Measurements from ENCODE around the gene PEX19.
"Not testable (repeated sequence)": the region's sequence is repeated elsewhere in the genome, so short reads cannot be mapped to it uniquely, and the experiment has no call there.

Gene PEX19, protein sequence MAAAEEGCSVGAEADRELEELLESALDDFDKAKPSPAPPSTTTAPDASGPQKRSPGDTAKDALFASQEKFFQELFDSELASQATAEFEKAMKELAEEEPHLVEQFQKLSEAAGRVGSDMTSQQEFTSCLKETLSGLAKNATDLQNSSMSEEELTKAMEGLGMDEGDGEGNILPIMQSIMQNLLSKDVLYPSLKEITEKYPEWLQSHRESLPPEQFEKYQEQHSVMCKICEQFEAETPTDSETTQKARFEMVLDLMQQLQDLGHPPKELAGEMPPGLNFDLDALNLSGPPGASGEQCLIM

DNA sequence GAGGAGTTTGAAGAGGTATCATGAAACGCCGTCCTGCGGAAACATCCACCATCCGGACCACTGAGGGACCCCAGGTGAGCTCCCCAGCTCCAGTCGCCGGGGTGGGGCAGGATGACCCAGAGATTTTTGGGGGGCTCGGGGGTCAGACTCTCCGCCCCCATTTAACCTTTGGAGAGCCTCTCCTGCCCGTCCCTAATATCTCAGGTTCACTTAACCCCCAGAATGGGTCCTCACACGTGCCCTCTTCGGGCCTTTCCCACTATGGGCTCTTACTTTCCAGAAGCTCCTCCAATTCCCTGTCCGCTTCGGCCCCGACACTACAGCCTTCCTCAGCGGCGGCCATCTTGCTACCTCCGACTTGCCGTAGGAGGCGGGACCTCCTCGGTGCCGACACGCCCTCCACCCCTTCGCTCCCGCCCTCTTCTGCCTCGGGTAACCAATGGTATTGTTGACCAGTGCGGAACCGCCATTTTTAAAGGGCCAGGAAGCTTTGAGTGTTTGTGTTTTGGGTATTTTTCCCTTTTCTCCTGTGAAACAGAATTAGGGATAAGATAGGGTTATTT lies at the start of gene PEX19:
TSS of gene PEX19 (minus strand) at position 352 of the 563 bp plus-strand sequence. CDS start at position 343, 9 bp downstream.
- peak; percentile 91 for DNase-seq

DNA sequence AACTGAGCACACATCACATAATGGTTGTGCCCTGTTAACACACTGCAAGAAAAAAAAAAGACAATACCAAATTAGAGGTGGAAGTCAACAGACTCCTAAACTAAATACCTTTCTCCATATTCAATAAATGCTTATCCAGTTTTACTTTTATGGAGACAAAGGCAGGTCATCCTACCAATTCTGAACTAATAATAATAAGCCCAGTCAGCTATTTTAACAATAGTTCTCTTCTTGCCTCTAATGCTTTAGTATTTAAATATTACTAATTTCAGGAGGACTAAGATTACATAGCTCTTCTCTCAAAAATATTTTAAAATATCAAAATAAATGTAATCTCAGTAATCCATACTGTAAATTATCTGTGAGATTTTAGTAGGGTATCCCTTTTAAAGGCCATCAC lies 47.6 kb upstream of the PEX19 start:
- DNase-seq: no peak

DNA sequence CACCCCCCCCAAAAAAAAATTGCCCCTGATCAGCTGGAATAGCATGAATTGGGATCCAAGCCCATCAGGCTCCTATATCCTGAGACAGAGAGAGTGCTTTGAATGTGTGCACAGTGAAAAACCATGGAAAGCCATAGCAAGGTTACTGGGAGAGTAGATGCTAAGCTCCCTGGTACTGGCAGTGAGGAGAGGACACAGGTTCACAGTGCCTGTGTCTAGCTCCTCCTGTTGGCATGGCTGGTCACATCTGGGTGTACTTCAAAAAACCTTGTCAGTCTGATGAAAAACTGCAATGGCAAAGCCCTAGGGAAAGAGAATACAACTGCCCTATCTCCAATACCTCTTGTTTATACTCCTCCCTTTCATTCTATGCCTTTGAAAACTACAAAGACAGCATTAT lies 45.2 kb upstream of the PEX19 start:
- no peak for DNase-seq

DNA sequence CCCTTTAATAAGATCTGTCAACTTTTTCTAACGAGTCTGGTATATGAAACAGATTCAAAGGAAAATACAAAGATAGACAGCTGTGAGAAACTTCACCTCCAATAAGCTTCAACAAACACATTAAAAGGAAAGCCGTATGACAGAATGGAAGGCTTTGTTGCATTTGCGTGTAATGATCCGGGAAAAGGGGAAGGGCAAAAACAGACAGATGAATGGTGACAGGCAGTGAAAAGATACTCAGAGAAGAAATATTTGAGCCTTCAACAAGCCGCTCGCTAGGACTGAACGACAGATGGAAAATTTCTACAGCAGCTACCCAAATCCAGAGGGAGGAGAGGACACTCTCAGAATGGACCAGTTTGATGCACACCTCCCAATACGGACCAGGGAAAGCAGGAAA lies 43.3 kb upstream of the PEX19 start:
- DNase-seq: no peak

DNA sequence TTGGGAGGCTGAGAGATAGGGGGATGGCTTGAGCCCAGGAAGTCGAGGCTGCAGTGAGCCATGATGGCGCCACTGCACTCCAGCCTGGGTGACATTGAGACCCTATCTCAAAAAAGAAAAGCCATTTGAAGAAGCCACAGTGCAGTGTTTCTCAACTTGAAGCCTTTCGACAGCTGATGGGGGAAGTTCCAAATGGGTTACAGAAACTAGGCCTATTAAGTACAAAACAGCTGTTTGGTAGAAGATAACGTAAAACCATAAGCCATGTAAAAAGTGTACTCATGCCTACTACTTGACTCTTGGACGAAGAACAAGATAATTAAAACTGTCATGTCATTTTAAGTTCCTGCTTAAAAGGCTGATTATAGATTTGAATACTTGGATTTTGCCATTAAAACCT lies 41.5 kb upstream of the PEX19 start:
- DNase-seq: no peak

DNA sequence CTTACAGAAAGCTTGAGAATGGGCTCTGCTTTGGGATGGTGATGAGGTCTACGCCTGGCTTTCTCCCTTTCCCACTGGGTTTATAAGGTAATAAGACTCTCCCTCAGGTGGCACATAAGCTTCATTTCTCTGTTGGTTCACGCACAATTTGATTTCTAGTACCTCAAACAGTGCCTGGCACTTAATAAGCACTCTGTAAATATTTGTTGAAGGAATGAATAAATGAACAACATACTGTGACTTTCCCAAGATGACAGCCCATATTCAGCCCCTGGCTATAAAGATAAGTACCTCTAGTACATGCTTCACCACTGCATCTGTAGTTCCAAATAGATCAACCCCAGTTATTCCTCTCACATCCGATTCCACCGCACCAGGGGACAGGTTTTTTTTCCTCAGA lies 40.3 kb upstream of the PEX19 start:
- DNase-seq: no peak

DNA sequence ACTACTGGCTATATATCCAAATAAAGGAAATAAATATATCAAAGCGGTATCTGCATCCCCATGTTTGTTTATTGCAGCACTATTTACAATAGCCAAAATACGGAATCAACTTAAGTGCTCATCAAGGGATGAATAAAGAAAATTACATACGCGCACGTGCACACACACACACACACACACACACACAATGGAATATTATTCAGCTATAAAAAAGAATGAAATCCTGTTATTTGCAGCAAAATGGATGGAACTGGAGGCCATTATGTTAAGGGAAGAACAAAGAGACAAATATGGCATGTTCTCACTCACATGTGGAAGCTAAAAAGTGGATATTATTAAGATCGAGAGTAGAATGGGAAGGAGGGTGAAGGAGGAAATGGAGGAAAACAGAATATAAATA lies 37.9 kb upstream of the PEX19 start:
- DNase-seq: no peak

DNA sequence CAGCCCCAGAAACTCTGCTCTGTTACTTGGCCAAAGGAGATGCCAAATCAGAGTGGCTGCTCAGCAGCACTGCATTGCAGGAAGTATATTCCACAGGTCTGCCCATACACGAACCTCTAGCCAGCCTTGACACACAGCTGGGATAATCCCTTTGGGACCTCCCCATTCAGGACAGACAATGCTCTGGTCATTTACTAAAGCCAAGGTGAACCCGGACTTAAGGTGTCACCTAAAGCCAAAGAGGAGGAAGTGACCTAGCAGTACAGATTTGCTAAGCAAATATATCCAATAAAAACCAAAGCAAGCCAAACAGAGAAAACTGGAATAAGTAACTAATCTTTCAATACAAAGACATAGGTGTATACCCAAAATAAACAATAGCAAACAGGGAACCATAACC lies 30.4 kb upstream of the PEX19 start:
- no peak for DNase-seq

DNA sequence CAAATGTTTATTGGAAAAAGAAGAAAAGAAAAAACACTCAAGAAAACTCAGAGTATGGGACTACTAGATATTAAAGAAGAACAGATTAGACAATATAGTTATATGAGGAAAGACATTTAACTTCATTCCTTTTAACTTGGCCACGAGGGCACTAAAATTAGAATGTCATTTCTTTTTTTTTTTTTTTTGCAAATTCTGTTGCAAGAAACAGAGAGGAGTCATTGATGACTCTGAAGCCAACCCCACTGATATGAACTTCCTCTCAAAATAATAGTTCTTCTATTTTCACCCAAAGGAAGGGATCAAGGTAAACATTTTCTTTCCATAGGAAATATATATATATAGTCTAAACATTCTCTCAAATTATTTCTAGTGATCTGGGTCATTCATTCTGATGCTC lies 24.6 kb upstream of the PEX19 start:
- DNase-seq: no peak

DNA sequence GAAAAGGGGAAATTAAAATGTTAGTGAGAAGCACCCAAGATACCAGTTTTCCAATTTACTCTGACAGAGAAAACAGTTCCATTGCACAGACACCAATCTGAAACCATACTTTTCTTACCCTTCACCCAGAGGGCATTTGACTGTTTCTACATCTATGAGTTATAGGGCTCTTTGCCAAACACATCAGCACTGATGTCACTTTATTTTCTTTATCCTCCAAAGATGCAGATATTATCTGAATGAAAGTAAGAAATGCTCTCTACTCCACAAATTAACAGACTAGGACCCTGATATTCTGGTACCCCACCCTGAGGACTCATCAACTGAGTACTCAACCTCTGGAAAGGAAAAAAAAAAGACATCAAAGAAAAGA lies 24.2 kb upstream of the PEX19 start:
- DNase-seq: no peak

DNA sequence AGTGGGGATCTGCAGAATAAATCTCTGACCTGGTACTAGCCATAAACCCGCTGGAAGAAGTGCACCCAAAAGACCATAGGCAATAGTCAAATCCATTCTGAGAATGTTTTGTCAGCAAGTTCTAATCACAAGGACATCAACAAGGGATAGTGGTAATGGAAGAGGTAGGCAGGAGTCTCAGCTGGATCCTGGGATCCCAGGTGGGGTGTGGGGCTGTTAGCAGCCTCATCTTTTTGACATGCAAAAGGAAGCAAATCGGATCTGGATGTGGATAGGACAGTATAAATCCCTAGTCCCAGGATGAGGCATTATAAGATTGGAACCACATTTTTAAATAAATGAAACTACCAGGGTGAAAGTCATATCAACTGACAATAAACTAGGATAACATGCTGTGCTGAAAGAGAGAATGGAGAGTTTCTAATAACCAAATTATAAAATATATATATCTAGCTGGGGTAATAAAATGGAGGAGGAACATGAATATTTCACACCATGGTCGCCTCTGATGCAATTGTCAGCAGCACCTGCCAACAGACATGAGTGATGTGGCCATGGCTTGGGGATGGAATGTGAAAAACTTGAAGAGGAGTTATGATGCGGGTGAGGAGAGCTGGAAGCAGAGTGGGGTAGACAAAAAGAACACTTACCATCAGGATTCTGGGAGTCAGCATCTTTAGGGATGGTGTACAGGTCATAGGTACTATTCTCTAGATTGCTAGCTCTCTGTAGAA lies 23.7 kb upstream of the PEX19 start:
- no peak for DNase-seq

DNA sequence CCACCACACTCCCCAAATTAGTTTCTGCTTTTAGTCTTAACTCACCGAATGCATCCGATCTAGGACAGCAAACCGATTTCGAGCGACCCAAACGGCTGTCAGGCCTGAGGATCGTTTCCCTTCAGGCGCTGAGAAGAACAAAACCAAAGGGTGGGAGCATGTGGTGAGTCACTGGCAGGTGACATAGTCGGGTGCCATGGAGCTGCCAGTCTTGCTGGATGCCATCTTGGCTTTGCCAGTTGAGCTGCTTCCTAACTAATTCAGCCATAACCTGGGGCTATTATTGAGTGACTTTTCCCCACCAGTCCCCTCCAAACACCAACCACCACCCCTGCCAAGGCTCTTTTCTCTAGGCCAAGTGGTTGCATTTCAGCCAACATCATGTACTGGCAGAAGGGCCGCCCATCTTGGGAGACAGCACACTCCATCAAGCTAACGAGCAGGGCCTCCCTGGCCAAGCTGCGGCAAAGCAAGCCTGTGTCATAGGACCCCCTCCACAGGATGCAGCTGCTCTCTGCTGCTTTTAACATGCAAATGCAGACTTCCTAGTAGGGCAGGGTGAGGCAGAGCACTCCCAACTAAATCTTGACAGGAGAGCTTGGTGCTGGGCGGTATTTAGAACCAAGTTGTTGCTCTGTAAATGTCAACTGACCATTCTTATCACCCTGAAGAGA lies 22.3 kb upstream of the PEX19 start:
- DNase-seq: no peak

DNA sequence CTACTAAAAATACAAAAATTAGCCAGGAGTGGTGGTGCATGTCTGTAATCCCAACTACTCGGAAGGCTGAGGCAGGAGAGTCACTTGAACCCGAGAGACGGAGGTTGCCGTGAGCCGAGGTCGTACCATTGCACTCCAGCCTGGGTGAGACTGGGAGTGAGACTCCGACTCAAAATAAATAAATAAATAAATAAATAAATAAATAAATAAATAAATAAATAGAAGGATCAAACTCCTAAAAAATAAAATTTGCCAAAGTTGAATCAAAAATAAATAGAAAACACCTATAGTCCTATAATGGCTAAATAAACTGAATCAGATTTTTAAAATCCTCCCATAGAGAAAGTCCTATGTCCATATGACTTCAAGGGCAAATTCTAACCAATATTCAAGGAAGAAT lies 15.2 kb upstream of the PEX19 start:
- DNase-seq: no peak

DNA sequence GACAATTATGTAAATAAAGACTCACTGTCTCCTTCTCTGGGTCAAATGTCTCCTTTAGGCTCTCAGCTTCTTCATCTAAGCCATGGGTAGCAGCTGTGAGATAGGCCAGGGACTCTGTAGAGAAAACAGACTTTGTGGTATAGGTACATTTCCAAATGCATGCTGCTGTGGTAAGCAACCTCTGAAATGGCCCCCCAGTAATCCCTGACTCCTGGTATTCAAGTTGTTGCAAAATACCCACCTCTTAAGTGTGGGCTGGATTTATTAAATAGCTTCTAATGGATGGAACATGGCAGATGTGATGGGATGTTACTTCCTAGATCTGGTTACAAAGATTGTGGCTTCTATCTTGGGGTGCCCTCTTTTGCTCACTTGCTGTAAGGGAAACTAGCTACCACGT lies 11.1 kb upstream of the PEX19 start:
- no peak for DNase-seq

DNA sequence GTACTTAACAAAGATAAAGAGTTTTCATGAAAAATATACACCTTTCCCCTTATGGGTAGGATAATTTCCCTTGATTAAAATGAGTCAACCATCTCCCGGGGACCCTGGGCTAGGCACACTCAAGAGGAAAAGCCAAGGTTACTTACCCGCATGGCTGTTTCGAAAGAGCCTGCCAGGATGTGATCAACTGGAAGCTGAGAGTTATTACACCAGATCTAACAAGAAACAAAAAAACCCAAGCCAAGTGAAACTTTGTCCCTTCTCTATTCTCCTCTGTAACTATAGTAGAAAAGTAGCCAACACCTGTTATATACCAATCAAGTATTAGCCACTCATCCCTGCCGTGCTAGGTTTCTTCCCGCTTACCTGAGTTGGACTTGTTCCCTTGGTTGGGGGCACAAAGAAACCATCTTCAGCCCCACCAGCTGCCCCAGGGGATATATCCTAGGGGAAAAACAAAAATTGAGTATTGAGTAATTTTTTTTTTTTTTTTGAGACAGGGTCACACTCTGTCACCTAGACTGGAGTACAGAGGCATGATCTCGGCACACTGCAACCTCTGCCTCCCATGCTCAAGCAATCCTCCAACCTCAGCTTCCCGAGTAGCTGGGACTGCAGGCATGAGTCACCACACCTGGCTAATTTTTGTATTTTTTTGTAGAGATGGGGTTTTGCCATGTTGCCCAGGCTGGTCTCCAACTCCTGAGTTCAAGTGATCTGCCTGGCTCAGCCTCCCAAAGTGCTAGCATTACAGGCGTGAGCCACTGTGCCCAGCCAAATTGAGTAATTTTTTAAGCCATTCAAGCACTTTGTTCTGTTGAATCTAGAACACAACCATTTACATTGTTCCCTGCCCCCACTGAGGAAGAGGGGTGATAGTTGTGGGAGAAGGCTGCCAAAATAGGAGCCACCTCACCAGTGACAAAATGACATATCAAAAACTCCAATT lies 8.4 kb upstream of the PEX19 start:
- no peak for DNase-seq

DNA sequence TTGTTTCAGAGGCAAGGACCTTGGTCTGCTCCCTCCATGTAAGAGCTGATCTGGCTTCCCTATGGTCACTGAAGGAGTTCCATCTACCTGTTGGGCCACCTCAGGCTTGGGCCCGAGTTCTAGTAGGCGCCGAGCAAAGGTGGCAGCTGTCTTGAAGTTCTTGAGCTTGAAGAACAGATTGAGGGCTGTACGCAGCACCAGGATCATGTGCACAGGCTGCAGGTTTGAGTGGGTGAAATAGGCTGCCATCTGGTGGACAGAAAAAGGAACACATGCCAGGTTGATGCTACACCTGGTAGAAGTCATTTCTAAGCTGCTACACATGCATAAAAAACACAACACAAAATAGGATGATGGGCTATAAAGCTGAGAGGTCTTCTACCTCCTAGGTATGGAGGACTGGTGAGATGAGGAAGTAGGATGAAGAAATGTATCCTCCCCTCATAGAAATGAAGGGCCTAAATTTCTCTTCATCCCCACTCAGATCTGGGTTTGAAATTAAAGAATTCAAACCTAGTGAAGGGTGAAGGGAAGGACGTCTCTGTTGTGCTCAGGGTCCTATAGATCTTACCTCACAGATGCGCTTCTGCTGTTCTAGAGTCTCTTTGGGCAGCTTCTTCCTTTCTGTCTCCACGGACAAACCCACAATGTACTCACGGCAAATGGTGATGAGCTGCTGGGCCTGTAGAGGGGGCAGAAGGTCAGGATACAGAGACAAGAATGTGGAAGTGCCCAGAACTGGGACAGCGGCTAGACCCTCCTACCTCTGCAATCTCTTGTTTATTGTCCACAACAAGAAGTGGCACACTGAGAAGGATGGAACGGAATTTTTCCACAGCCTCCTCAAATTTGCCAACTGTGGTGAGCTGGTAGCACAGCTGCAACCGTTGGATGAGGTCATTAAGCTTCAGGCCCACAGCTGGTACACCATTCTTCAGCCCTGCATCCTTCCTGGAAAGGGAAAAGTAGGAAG lies 6.6 kb upstream of the PEX19 start:
- peak; percentile 74 for DNase-seq

DNA sequence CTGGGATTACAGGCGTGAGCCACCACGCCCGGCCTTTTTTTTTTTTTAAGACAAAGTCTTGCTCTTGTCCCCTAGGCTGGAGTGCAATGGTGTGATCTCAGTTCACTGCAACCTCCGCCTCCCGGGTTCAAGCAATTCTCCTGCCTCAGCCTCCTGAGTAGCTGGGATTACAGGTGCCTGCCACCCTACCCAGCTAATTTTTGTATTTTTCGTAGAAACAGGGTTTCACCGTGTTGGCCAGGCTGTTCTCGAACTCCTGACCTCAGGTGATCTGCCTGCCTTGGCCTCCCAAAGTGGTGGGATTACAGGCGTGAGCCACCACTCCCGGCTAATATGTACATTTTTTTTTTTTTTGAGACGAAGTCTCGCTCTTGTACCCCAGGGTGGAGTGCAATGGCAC lies 2.8 kb upstream of the PEX19 start:
- not testable (repeated sequence) for DNase-seq

DNA sequence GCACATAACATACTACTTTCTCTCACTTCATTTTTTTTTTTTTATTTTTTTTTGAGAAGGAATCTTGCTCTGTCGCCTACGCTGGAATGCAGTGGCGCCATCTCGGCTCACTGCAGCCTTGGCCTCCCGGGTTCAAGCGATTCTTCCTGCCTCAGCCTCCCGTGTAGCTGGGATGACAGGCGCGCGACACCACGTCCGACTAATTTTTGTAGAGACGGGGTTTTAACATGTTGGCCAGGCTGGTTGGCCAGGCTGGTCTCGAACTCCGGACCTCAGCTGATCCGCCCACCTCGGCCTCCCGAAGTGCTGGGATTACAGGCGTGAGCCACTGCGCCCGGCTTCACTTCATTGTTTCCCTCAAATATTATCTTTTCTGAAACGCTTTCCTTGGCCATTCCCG lies 573 bp upstream of the PEX19 start:
- DNase-seq: no peak

DNA sequence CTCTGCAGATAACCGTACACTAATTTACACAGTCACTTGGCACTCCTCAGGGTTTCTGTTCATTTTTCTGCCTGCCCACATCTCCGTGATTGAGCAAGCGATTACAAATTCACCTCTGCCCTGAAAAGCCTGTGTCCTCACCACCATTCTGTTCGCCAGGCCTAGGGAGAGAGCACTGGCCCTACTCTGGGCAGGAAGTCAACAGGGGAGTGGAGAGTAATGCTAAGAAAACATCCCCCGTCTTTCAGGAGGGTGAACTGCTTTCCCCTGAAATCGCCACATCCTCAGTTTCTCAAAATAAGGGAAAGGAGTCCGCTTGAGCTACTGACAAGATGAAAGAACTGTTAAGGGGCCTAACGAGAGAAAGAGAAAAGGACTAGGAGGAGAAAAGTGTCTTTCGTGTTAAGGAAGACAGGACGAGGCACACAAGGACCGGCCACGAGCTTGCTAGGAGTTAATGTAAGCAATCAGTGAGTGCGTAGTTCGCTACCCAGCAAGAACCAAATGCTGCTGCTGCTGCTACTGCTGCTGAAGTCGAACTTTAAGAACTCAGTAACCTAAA lies 632 bp downstream of the PEX19 start:
- DNase-seq: no peak

DNA sequence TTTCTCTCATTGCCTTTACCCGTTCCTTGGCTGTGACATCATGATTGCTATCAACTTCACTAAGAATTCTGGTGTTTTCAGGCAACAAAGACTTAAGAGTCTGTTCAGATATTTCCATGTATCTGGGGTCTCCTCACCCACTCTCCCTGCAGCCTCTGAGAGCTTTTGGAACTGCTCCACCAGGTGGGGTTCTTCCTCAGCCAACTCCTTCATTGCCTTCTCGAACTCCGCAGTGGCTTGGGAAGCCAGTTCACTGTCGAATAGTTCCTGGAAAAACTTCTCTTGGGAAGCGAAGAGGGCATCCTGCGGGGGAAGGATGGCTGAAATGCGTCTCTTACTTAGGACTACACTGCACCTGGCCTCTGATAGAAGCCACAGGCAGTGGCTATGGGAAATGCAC lies 2.1 kb downstream of the PEX19 start:
- DNase-seq: no peak

DNA sequence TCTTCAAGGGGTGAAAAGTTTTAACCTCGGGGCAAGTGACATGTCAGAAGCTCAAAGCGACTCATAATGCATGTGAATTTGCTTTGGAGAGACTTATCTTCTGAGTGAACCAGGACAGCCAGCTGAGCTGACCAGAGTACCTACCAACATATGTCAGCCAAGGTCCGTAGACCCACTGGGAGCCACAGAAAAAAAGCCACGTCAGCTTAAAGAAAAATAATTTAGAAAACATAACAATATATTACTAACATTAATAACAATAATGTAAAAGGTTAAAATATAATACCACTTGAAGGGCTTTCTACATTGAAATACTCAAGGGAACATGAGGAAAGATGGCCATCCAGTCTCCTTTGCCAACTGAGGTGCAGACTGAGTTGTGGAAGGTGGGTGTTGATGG lies 6.9 kb downstream of the PEX19 start:
- no peak for DNase-seq
